CD14-positive monocyte (primary cell): ENCODE measurements around the gene PTPRD. TPM values are rescaled to one million over a fixed set of nuclear protein-coding genes. Genes with fewer than 3 reads are reported as not detected.

Experiments
- DNase-seq, 3 donors: peaks; one replicate each; pipeline ENCODE4 v3.0.0-alpha.2; 2011 to 2022
- H2AFZ ChIP-seq: 2 replicates; pipeline ENCODE4 v1.6.0; 2012; ENCODE audit warnings: mild to moderate bottlenecking, low read depth, low read length, inconsistent platforms; ENCODE audit not compliant: insufficient read depth, poor library complexity, severe bottlenecking
- H3K27ac ChIP-seq, 2 donors: 1 replicate in 1 of 2; 2 replicates in 1 of 2; pipeline ENCODE4 v1.5.1; 2012 to 2013; ENCODE audit warnings: low read length in 2 of 2, control low read depth in 1 of 2, inconsistent platforms in 1 of 2, low read depth in 1 of 2, mild to moderate bottlenecking in 1 of 2
- H3K27me3 ChIP-seq, 2 donors: one replicate each; pipeline versions ENCODE4 v1.6.0 to v1.6.1; 2011 to 2013; ENCODE audit warnings: low read length in 2 of 2; ENCODE audit not compliant: control insufficient read depth in 2 of 2, insufficient read depth in 2 of 2
- H3K36me3 ChIP-seq, 2 donors: replicated peaks in 1 of 2; 1 replicate in 1 of 2; 2 replicates in 1 of 2; pipeline versions ENCODE4 v1.5.1 to v1.6.1; 2012 to 2013; ENCODE audit warnings: low read length in 2 of 2, control low read depth in 1 of 2, inconsistent platforms in 1 of 2, mild to moderate bottlenecking in 1 of 2; ENCODE audit not compliant: insufficient read depth in 2 of 2, control insufficient read depth in 1 of 2
- H3K4me1 ChIP-seq, 2 donors: 1 replicate in 1 of 2; 2 replicates in 1 of 2; pipeline versions ENCODE4 v1.5.1 to v1.6.1; 2012 to 2013; ENCODE audit warnings: low read length in 2 of 2, control low read depth in 1 of 2, inconsistent platforms in 1 of 2, mild to moderate bottlenecking in 1 of 2, moderate library complexity in 1 of 2; ENCODE audit not compliant: insufficient read depth in 2 of 2, control insufficient read depth in 1 of 2
- H3K4me2 ChIP-seq: replicated peaks from 2 replicates; pipeline ENCODE3; 2012; ENCODE audit warnings: low read length, moderate library complexity, mild to moderate bottlenecking; ENCODE audit not compliant: poor library complexity, severe bottlenecking; ENCODE audit errors: extremely low read depth
- H3K4me3 ChIP-seq, 3 experiments: fragments of 200-600 bp in 1 of 3; sonication (generic) in 1 of 3; replicated peaks in 1 of 3; 1 replicate in 2 of 3; 2 replicates in 1 of 3; pipeline ENCODE4 v1.5.1; 2011 to 2013; ENCODE audit warnings: low read length in 3 of 3, mild to moderate bottlenecking in 3 of 3, control low read depth in 2 of 3, low read depth in 2 of 3, inconsistent platforms in 1 of 3, moderate library complexity in 1 of 3
- H3K79me2 ChIP-seq: 2 replicates; pipeline ENCODE4 v1.6.0; 2012; ENCODE audit warnings: mild to moderate bottlenecking, control low read depth, inconsistent platforms, low read length, moderate library complexity; ENCODE audit not compliant: insufficient read depth
- H3K9ac ChIP-seq: 2 replicates; pipeline ENCODE4 v1.6.0; 2017; ENCODE audit warnings: low read length, mild to moderate bottlenecking; ENCODE audit not compliant: insufficient read depth, poor library complexity, severe bottlenecking
- H3K9me3 ChIP-seq, 2 donors: replicated peaks in 1 of 2; 1 replicate in 1 of 2; 2 replicates in 1 of 2; pipeline versions ENCODE4 v1.5.1 to v1.6.1; 2012 to 2013; ENCODE audit warnings: low read length in 2 of 2, control low read depth in 1 of 2; ENCODE audit not compliant: control insufficient read depth in 1 of 2, insufficient read depth in 1 of 2
- H4K20me1 ChIP-seq: 2 replicates; pipeline ENCODE4 v1.6.0; 2012; ENCODE audit warnings: mild to moderate bottlenecking, low read length, control low read depth, moderate library complexity; ENCODE audit not compliant: insufficient read depth
- H3K27ac Mint-ChIP-seq, 7 donors: one replicate each; pipeline ENCODE4 v1.8.0; 2020; ENCODE audit warnings: mild to moderate bottlenecking in 7 of 7, mixed read lengths in 7 of 7, moderate library complexity in 6 of 7, inconsistent platforms in 2 of 7
- H3K27me3 Mint-ChIP-seq, 3 donors: one replicate each; pipeline ENCODE4 v1.8.0; 2021 to 2022; ENCODE audit warnings: low read depth in 3 of 3, mild to moderate bottlenecking in 3 of 3, mixed read lengths in 3 of 3, moderate library complexity in 3 of 3, inconsistent platforms in 1 of 3
- H3K36me3 Mint-ChIP-seq, 2 donors: one replicate each; pipeline ENCODE4 v1.8.0; 2020; ENCODE audit warnings: mixed read lengths in 2 of 2, inconsistent platforms in 1 of 2, mild to moderate bottlenecking in 1 of 2
- H3K4me1 Mint-ChIP-seq: one replicate; pipeline ENCODE4 v1.8.0; 2020; ENCODE audit warnings: mild to moderate bottlenecking, mixed read lengths
- H3K4me3 Mint-ChIP-seq, 2 donors: one replicate each; pipeline ENCODE4 v1.8.0; 2020; ENCODE audit warnings: mild to moderate bottlenecking in 2 of 2, mixed read lengths in 2 of 2, moderate library complexity in 1 of 2
- H3K9me3 Mint-ChIP-seq, 7 donors: one replicate each; pipeline ENCODE4 v1.8.0; 2020 to 2022; ENCODE audit warnings: mixed read lengths in 7 of 7, mild to moderate bottlenecking in 6 of 7, moderate library complexity in 6 of 7, inconsistent platforms in 2 of 7
- WGBS: methylation state at CpG from one replicate; pipeline ENCODE4 v1.1.5; 2013; ENCODE audit warnings: missing lambda C conversion rate; ENCODE audit not compliant: insufficient coverage; 5-methylcytosine and 5-hydroxymethylcytosine counted together
- intact Hi-C, 2 donors: fragments of 100-400 bp; cut with micrococcal nuclease; formaldehyde crosslinking; loops; one replicate each; pipeline versions ENCODE4 v1.15.0 to v1.15.1; 2023
- polyA plus RNA-seq, 3 donors: library from polyadenylated mRNA; depleted of rRNA in 1 of 3; unstranded in 2 of 3; stranded (reverse) in 1 of 3; fragments of 300-500 nt in 2 of 3; fragments of >200 nt in 1 of 3; fragmentation: Illumina TruSeq in 2 of 3; gene quantifications; 1 replicate in 2 of 3; 2 replicates in 1 of 3; pipeline ENCODE4 v1.2.3, GENCODE V29; 2012 to 2021
- TF ChIP-seq, protein P1 (sequence below): fragments of 200-600 bp; IDR thresholded peaks from one replicate; pipeline ENCODE4 v1.8.0; 2022; ENCODE audit warnings: antibody characterized with exemption, mild to moderate bottlenecking

PTPRD gene
- polyA plus RNA-seq, 3 donors = not detected

- Histone ChIP-seq H4K20me1 (no peaks in the 10 kb centered on the region), H3K4me3 (no peak overlapping the region), H3K36me3 (no peaks in the 10 kb centered on the region), H3K27me3 (no peaks in the 10 kb centered on the region), H3K9ac (no peak overlapping the region), H3K27ac (no peak overlapping the region), H3K4me2 (no peak overlapping the region), H3K79me2 (no peaks in the 10 kb centered on the region), H3K9me3 (peaks cover 11 to 13% of the 10 kb centered on the region in 2 donors), H3K4me1 (no peaks in the 10 kb centered on the region), H2AFZ (no peak overlapping the region)
- Mint-ChIP-seq H3K9me3 (peaks cover 0 to 7% (median 2%) of the 10 kb centered on the region in 7 donors), H3K27ac (no peak overlapping the region), H3K36me3 (no peaks in the 10 kb centered on the region), H3K4me3 (no peak overlapping the region), H3K4me1 (no peaks in the 10 kb centered on the region), H3K27me3 (peaks cover 0 to 1% (median 0%) of the 10 kb centered on the region in 3 donors)
- intact Hi-C loops = no loop called here
- TF ChIP-seq, protein P1, sequence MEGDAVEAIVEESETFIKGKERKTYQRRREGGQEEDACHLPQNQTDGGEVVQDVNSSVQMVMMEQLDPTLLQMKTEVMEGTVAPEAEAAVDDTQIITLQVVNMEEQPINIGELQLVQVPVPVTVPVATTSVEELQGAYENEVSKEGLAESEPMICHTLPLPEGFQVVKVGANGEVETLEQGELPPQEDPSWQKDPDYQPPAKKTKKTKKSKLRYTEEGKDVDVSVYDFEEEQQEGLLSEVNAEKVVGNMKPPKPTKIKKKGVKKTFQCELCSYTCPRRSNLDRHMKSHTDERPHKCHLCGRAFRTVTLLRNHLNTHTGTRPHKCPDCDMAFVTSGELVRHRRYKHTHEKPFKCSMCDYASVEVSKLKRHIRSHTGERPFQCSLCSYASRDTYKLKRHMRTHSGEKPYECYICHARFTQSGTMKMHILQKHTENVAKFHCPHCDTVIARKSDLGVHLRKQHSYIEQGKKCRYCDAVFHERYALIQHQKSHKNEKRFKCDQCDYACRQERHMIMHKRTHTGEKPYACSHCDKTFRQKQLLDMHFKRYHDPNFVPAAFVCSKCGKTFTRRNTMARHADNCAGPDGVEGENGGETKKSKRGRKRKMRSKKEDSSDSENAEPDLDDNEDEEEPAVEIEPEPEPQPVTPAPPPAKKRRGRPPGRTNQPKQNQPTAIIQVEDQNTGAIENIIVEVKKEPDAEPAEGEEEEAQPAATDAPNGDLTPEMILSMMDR = no peak
- 98% methylated on average over 4 of the region's 7 CpGs for WGBS
- DNase-seq = no peak
These were observed 1053.9 kb downstream of the PTPRD start for GRCh38 chr9:9558907-9559306.

- no peaks in the 10 kb centered on the region for H3K4me1 Mint-ChIP-seq
- intact Hi-C loops = no loop called here
- H3K4me3 Mint-ChIP-seq = no peak overlapping the region
- no peak overlapping the region for H3K27ac ChIP-seq
- no peaks in the 10 kb centered on the region for H3K27me3 ChIP-seq
- H3K79me2 ChIP-seq = no peaks in the 10 kb centered on the region
- H3K27me3 Mint-ChIP-seq = peaks cover 0 to 1% (median 0%) of the 10 kb centered on the region in 3 donors
- no peak for DNase-seq
- H4K20me1 ChIP-seq = no peaks in the 10 kb centered on the region
- H3K36me3 Mint-ChIP-seq = no peaks in the 10 kb centered on the region
- H3K9ac ChIP-seq = no peak overlapping the region
- no peak overlapping the region for H3K4me2 ChIP-seq
- 92% methylated on average over 4 of the region's 5 CpGs for WGBS
- H3K27ac Mint-ChIP-seq = no peak overlapping the region
- peaks cover 11 to 13% of the 10 kb centered on the region in 2 donors for H3K9me3 ChIP-seq
- H3K4me1 ChIP-seq = no peaks in the 10 kb centered on the region
- TF ChIP-seq, protein P1 = no peak
- H3K4me3 ChIP-seq = no peak overlapping the region
- no peak overlapping the region for H2AFZ ChIP-seq
- H3K36me3 ChIP-seq = no peaks in the 10 kb centered on the region
- H3K9me3 Mint-ChIP-seq = peaks cover 0 to 4% (median 2%) of the 10 kb centered on the region in 7 donors
These were observed 1054.9 kb downstream of the PTPRD start for GRCh38 chr9:9557804-9558334.
